ENCODE results near the gene UPP2. TPM values are rescaled to one million over a fixed set of nuclear protein-coding genes. Genes with fewer than 3 reads are reported as not detected.

The UPP2 gene
- total and polyA plus RNA-seq, 4 donors = 0.51 to 9.0 (median 1.3) TPM

- DNase-seq (ENCODE audit: low spot score) = no peak
Measured at GRCh38 chr2:158128168-158128973, 26.7 kb downstream of the UPP2 start.

More at GRCh38 chr2:158128168-158128973, 26.7 kb downstream of the UPP2 start:
- Histone ChIP-seq H3K4me1 (ENCODE audit: control insufficient read depth in 4 of 4, insufficient read depth in 4 of 4, low read length in 3 of 4) (peaks cover 9 to 64% (median 52%) of the 10 kb centered on the region in 4 donors), H3K9me3 (ENCODE audit: control insufficient read depth in 4 of 4, low read length in 3 of 4) (no peaks in the 10 kb centered on the region), H3K27me3 (ENCODE audit: control insufficient read depth in 4 of 4, insufficient read depth in 4 of 4, low read length in 3 of 4) (no peaks in the 10 kb centered on the region), H3K9ac (ENCODE audit: low read depth in 1 of 2, low read length in 2 of 2) (peak overlapping the region in 1 of 2 donors; percentile 6), H3K36me3 (ENCODE audit: control insufficient read depth in 4 of 4, insufficient read depth in 3 of 4, low read depth in 1 of 4, low read length in 3 of 4) (no peaks in the 10 kb centered on the region), H3K4me3 (ENCODE audit: low read depth in 1 of 3, low read length in 3 of 3) (no peak overlapping the region), H3K27ac (ENCODE audit: low read depth in 1 of 2, low read length in 2 of 2) (peak overlapping the region; percentile 58 to 60)
- TF ChIP-seq RXRA (IDR thresholded peaks at IDR 0.05) (peak; percentile 85 to 90), EGR1 (IDR thresholded peaks at IDR 0.05; ENCODE audit: low read depth in 2 of 2) (peak in 1 of 2 donors; percentile 79), ATF3 (IDR thresholded peaks at IDR 0.05) (peak; percentile 85), ZBTB33 (IDR thresholded peaks at IDR 0.05) (peak; percentile 82), YY1 (IDR thresholded peaks at IDR 0.05) (peak; percentile 93), FOXA2 (IDR thresholded peaks at IDR 0.05) (peak; percentile 84), SP1 (IDR thresholded peaks at IDR 0.05) (peak; percentile 95), REST (IDR thresholded peaks at IDR 0.05) (peak; percentile 61), MAX (IDR thresholded peaks at IDR 0.05) (peak; percentile 87), JUND (IDR thresholded peaks at IDR 0.05) (peak; percentile 92 to 93), GABPA (IDR thresholded peaks at IDR 0.05 in 1 of 2, conservative IDR thresholded peaks at IDR 0.05 in 1 of 2) (peak in 1 of 2 donors; percentile 40), HNF4A (conservative IDR thresholded peaks at IDR 0.05) (peak; percentile 98 to 99), CTCF (IDR thresholded peaks at IDR 0.05; ENCODE audit: low read depth, low read length, missing input control) (no peak), HNF4G (IDR thresholded peaks at IDR 0.05) (peak; percentile 94), NR2F2 (IDR thresholded peaks at IDR 0.05) (peak; percentile 24), FOXA1 (IDR thresholded peaks at IDR 0.05) (peak; percentile 85), TAF1 (conservative IDR thresholded peaks at IDR 0.05) (peak; percentile 73), RAD21 (IDR thresholded peaks at IDR 0.05) (peak; percentile 59 to 75)
- 25% methylated on average over 2 of the region's 2 CpGs for WGBS
